Activated T-cell treated with anti-CD3 and anti-CD28 coated beads for 1 hour (primary cell): Measurements from ENCODE around the gene BSDC1.
"Not testable (repeated sequence)": the region's sequence is repeated elsewhere in the genome, so short reads cannot be mapped to it uniquely, and the experiment has no call there.

Experiments
- DNase-seq: peaks from one replicate; pipeline ENCODE4 v3.0.0-alpha.2; 2020; ENCODE audit warnings: low read depth

BSDC1 gene

GRCh38 chr1:32394141-32394889 lies at the start of gene BSDC1:
TSS of gene BSDC1 (minus strand) at chr1:32394441. CDS start at chr1:32394414, 27 bp downstream.
- peak; percentile 97 for DNase-seq

GRCh38 chr1:32441467-32441866 lies 47.2 kb upstream of the BSDC1 start:
- not testable (repeated sequence) for DNase-seq

GRCh38 chr1:32438777-32439176 lies 44.5 kb upstream of the BSDC1 start:
- DNase-seq, result not testable (repeated sequence)

GRCh38 chr1:32438136-32438535 lies 43.9 kb upstream of the BSDC1 start:
- DNase-seq, result no peak

GRCh38 chr1:32431736-32432400 lies 37.6 kb upstream of the BSDC1 start:
- DNase-seq, result no peak

- DNase-seq, result no peak
Measured at GRCh38 chr1:32427264-32427963, 33.2 kb upstream of the BSDC1 start.

GRCh38 chr1:32426489-32427255 lies 32.4 kb upstream of the BSDC1 start:
- no peak for DNase-seq

- DNase-seq, result no peak
Measured at GRCh38 chr1:32421775-32422174, 27.5 kb upstream of the BSDC1 start.

GRCh38 chr1:32414186-32414886 lies 20.1 kb upstream of the BSDC1 start:
- no peak for DNase-seq

- DNase-seq, result peak; percentile 60
Measured at GRCh38 chr1:32413507-32414185, 19.4 kb upstream of the BSDC1 start.

- DNase-seq, result no peak
Measured at GRCh38 chr1:32411261-32411660, 17.0 kb upstream of the BSDC1 start.

GRCh38 chr1:32406629-32407111 lies 12.4 kb upstream of the BSDC1 start:
- no peak for DNase-seq

GRCh38 chr1:32405672-32406467 lies 11.6 kb upstream of the BSDC1 start:
- no peak for DNase-seq

GRCh38 chr1:32404946-32405345 lies 10.7 kb upstream of the BSDC1 start:
- DNase-seq, result no peak

GRCh38 chr1:32400876-32401631 lies 6.8 kb upstream of the BSDC1 start:
- peak; percentile 33 for DNase-seq

GRCh38 chr1:32399843-32400242 lies 5.6 kb upstream of the BSDC1 start:
- DNase-seq, result no peak

GRCh38 chr1:32398401-32398800 lies 4.2 kb upstream of the BSDC1 start:
- no peak for DNase-seq

- not testable (repeated sequence) for DNase-seq
Measured at GRCh38 chr1:32396524-32396923, 2.3 kb upstream of the BSDC1 start.

GRCh38 chr1:32394890-32395432 lies 720 bp upstream of the BSDC1 start:
- no peak for DNase-seq
